Measurements from ENCODE around the gene OLFML2A.

OLFML2A gene

DNA sequence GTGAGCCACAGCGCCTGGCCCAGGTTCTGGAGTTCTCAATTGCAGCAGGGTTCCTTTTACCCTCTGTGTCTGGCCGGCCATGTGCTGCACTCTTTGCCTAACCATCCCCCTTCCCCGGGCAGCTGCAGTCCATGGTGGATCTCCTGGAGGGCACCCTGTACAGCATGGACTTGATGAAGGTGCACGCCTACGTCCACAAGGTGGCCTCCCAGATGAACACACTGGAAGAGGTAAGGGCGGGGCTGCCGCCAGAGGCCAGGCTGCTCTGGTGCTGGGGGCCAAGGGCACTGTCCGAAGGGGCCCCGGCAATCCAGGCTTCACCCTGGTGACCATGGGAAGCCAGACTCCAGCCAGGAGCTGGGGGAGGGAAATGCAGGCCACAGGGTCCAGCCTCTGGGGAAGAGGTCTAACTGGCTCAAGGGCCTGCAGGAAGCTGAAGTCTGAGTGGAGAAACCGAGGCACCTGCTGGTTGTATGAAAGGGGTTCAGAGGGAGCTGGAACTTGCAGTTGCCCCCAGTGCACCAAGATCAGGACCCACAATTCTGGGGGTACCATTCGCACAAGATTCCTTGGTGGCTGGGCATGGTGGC lies 18.1 kb downstream of the OLFML2A start:
- in situ Hi-C loops (cut with MboI; ENCODE audit: low sequenced_read_pairs): no loop called here

DNA sequence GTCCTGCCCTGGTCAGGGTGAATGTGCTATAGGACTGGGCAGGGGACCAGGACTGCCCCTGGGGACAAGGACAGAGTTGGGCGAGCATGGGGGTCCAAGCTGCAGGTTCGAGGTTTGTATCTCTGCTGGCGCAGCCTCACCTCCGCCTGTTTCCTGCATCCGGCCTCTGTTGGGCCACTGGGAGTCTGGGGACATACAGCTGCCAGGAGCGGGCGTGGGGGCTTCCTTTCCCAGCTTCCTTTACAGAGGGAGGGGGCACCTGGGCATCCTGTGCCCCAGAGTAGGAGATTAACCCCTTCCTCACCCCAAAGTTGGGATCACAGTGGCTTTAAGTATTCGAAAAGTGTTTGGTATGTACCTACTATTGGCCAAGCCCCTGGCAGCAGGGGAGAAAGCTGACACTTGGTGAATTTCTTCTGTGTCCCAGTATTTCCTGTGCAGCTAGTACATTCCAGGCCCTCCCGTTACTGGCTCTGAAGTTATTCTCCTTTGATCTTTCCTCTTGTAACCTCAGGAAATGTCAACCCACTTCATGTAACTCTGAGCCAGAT lies 19.0 kb downstream of the OLFML2A start:
- in situ Hi-C loops (cut with MboI; ENCODE audit: low sequenced_read_pairs): no loop called here

- in situ Hi-C loops (cut with MboI; ENCODE audit: low sequenced_read_pairs): no loop called here
Observed at GRCh38 chr9:124797343-124798103, 20.6 kb downstream of the OLFML2A start.

DNA sequence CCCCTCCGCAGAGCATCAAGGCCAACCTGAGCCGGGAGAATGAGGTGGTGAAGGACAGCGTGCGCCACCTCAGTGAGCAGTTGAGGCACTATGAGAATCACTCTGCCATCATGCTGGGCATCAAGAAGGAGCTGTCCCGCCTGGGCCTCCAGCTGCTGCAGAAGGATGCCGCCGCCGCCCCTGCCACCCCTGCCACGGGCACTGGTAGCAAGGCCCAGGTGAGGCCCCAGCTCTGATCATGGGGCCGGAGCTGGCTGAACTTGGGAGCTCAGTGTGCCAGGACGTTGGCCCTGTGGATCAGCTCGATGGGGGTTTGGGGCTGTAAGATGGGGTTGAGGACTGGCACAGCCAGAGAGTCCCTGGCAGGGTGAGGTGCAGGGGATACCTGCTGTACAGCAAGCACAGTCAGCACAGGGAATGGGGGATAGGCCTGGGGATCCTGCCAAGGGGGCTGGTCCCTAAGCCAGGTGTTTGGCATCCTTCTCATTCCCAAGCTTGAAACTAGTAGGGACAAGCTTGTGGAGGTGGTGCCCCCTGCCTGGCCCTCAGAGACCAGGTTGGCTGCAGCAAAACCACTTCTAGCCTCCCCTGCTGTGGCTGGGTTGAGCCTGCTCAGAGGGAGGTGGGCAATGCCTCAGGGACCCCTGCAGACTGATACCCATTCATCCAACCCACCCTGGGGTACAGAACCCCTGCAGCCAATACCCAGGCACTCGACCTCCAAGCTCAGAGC lies 22.5 kb downstream of the OLFML2A start:
- in situ Hi-C loops (cut with MboI; ENCODE audit: low sequenced_read_pairs): no loop called here

GRCh38 chr9:124800306-124801259 lies 23.6 kb downstream of the OLFML2A start:
- in situ Hi-C loops (cut with MboI; ENCODE audit: low sequenced_read_pairs): no loop called here

DNA sequence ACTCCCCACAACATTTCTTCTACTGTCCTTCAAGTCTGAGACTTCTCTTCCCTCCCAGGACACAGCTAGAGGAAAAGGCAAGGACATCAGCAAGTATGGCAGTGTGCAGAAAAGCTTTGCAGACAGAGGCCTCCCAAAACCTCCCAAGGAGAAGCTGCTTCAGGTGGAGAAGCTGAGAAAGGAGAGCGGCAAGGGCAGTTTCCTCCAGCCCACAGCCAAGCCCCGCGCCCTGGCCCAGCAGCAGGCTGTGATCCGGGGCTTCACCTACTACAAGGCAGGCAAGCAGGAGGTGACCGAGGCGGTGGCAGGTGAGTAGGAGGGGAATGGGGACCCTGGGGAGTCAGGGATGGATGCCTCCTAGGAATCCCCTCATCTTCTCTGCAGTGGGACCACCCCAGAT lies 24.4 kb downstream of the OLFML2A start:
- in situ Hi-C loops (cut with MboI; ENCODE audit: low sequenced_read_pairs): no loop called here

DNA sequence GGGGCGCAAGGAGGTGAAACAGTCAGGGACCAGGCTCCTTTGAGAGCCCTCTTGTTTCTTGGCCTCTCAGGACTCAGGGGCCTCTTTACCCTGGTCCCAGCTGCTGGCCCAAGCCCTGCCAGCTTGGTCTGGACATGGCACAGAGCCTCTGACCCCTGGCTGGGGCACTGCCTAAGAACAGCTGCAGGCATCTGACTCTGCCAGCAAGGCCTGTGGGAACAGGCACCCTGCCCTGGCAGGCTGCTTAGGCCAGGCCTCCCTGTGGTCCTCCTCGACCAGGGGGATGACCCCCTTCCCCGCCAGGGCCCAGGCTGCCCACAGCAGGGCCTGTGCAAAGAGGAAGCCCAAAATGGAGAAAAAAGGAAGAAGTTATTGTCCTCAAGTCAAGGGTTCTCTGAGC lies 25.5 kb downstream of the OLFML2A start:
- in situ Hi-C loops (cut with MboI; ENCODE audit: low sequenced_read_pairs): no loop called here

- in situ Hi-C loops (cut with MboI; ENCODE audit: low sequenced_read_pairs): no loop called here
Observed at GRCh38 chr9:124803911-124804310, 27.0 kb downstream of the OLFML2A start.

DNA sequence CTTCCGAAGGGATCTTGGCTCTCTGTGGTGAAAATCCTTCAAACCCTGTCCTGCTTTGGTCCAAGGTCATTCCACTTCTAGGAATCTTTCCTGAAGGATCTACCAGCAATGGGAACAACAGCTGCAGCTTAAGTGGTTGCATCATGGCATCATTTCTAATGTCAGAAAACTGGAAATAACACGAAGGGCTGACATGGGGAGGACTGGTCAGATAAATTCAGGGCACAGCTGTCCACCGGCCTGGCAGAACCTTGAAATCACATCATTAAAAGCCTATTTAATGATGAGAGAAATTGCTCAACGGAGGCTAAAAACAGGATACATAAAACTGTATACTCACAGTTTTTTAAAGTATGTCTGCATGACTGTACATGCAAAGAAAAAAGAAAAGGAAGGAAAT lies 28.3 kb downstream of the OLFML2A start:
- in situ Hi-C loops (cut with MboI; ENCODE audit: low sequenced_read_pairs): no loop called here

- in situ Hi-C loops (cut with MboI; ENCODE audit: low sequenced_read_pairs): no loop called here
Observed at GRCh38 chr9:124808246-124808956, 31.5 kb downstream of the OLFML2A start.

DNA sequence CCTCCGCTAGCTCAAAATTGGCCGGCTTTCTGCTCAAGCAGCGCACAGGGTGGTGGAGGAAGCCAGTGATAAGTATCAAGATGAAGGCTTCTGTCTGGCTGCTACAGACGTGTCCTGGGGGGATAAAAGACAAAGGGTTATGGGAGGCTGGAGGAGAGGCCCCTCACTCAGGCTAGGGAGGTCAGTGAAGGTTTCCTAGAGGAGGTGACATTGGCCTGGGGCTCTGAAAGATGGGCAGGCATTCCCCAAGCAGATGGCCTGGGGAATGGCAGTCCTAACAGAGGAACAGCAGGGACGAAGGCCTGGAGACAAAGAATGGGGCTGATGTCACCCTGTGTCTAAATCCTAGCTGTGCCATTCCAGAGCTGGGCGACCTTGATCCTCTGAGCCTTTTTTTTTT lies 32.3 kb downstream of the OLFML2A start:
- in situ Hi-C loops (cut with MboI; ENCODE audit: low sequenced_read_pairs): no loop called here

DNA sequence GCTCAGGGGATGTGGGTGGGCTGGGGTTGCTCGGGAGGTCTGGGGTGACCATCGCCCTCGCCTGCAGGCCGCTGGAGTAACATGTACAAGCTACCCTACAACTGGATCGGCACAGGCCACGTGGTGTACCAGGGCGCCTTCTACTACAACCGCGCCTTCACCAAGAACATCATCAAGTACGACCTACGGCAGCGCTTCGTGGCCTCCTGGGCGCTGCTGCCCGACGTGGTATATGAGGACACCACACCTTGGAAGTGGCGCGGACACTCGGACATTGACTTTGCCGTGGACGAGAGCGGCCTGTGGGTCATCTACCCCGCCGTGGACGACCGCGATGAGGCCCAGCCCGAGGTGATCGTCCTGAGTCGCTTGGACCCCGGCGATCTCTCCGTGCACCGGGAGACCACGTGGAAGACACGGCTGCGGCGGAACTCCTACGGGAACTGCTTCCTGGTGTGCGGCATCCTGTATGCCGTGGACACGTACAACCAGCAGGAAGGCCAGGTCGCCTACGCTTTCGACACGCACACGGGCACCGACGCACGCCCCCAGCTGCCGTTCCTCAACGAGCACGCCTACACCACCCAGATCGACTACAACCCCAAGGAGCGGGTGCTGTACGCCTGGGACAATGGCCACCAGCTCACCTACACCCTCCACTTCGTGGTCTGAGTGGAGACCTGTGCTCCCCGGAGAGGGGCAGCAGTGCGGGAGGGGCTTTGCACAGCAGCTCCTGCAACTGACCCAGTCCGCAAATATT lies 33.0 kb downstream of the OLFML2A start:
- in situ Hi-C loops (cut with MboI; ENCODE audit: low sequenced_read_pairs): no loop called here

DNA sequence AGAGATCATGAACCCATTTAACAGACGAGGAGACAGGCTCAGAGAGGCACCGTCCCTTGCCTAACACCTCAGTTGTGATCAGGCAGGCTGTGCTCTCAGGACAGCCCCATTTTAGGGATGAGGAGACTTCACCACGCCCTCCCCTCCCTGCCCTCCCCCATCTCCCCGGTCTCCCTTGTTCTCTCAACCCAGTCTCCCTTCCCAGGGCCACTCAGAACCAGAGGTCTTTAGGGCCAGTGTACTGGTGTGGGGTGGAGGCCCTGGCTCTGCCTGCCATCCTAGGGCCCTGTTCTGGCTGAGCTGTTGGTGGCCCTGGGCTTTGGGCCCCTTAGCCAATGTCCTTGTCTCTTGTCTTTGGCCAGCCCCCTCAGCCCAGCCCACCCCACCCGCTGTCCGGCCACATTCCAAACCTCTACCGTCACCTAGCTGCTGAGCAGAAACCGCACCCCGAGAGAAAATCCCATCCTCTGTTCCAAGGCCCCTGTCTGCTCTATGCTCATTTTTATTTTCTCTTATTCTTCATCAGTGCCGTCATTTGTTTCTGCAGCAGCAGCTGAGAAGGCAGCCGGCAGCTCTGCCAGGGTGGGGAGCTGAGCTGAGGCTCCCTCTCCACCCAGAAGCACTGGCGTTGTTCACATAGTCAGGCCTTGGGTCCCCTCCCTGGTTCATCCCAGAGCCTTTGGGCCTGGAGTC lies 33.9 kb downstream of the OLFML2A start:
- in situ Hi-C loops (cut with MboI; ENCODE audit: low sequenced_read_pairs): no loop called here

GRCh38 chr9:124812441-124812876 lies 35.5 kb downstream of the OLFML2A start:
- in situ Hi-C loops (cut with MboI; ENCODE audit: low sequenced_read_pairs): no loop called here

DNA sequence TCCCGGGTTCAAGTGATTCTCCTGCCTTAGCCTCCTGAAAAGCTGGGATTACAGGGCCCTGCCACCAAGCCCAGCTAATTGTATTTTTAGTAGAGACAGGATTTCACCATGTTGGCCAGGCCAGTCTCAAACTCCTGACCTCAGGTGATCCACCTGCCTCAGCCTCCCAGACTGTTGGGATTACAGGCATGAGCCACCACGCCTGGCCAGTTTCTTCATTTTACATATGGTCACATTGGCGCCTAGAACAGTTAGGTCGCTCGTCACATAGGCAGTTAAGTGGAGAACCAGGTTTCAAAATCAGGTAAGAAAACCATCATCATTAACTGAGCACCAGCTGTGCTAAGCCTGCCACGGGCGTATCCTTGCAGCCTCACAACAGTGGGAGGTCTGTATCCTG lies 36.1 kb downstream of the OLFML2A start:
- in situ Hi-C loops (cut with MboI; ENCODE audit: low sequenced_read_pairs): no loop called here

DNA sequence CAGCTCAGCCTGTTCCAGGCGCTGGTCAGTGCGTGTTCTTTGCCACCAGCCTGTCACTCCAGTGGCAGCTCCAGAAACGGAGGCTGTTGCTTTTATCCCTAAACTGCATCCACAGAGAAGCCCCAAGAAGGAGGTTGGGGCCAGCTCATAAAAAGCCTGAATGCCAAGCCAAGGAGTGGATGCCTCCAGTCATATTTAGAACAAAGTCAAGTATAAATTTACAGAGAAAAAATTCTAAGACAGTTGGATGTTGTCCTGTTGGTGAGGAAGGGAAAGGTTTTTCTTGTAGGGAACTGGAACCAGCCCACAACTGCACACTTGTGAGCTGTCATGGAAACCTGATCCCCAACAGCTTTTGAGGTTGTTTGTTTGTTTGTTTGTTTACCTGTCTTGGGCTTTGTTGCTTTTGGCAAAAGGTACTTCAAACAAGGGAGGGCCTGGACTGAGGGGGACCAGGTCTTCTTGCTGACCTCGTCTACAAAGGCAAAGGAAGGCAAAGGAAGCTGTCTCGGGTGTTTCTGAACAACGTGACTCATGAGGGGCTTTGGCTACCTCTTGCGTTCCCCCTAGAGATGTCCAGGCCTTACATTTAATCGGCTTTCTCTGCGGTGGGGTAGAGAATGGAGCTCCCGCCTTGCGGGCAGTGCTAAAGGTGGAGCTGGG lies 36.7 kb downstream of the OLFML2A start:
- in situ Hi-C loops (cut with MboI; ENCODE audit: low sequenced_read_pairs): no loop called here

GRCh38 chr9:124814164-124814535 lies 37.2 kb downstream of the OLFML2A start:
- in situ Hi-C loops (cut with MboI; ENCODE audit: low sequenced_read_pairs): no loop called here

DNA sequence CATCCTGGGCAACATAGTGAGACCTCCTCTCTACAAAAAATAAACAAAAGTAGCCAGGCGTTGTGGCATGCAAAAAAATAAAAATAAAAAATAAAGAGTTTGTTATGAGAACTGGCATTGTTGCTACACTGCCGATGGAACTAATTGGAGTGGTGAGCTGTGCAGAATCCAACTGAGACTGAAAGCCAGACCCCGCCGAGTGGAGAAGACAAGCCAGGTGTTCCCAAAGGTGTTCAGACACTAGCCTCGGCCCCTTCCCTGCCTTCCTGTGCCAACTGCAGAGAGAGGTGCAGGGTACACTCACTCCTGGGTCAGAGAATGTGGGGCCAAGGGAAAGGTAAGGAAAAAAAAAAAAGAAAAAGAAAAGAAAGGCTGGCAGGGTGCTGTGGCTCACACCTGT lies 38.7 kb downstream of the OLFML2A start:
- in situ Hi-C loops (cut with MboI; ENCODE audit: low sequenced_read_pairs): no loop called here

Data from hTERT RPE-1 (cell line).